ENCODE data around the gene ARHGEF25.
A peak's percentile ranks its signal among the peaks of the same experiment; 100 is the strongest.
"Not testable (repeated sequence)": the region's sequence is repeated elsewhere in the genome, so short reads cannot be mapped to it uniquely, and the experiment has no call there.

Gene ARHGEF25

GRCh38 chr12:57631566-57632072 lies 20.4 kb downstream of the ARHGEF25 start:
- Histone ChIP-seq H3K36me3 (ENCODE audit: control insufficient read depth, insufficient read depth, low read length) (no peaks in the 10 kb centered on the region), H3K27ac (ENCODE audit: low read depth, low read length) (no peak overlapping the region), H3K4me1 (ENCODE audit: control insufficient read depth, insufficient read depth, low read length) (peaks cover 19% of the 10 kb centered on the region), H3K9me3 (ENCODE audit: control insufficient read depth, insufficient read depth, low read length) (no peaks in the 10 kb centered on the region), H3K4me3 (ENCODE audit: low read depth, low read length) (peak overlapping the region; percentile 62), H3K9ac (ENCODE audit: low read depth, low read length) (no peak overlapping the region), H3K27me3 (ENCODE audit: control insufficient read depth, insufficient read depth, low read length) (peaks cover 85% of the 10 kb centered on the region)

GRCh38 chr12:57632073-57632957 lies 21.1 kb downstream of the ARHGEF25 start:
- Histone ChIP-seq H3K27me3 (ENCODE audit: control insufficient read depth, insufficient read depth, low read length) (peaks cover 78% of the 10 kb centered on the region), H3K9me3 (ENCODE audit: control insufficient read depth, insufficient read depth, low read length) (no peaks in the 10 kb centered on the region), H3K27ac (ENCODE audit: low read depth, low read length) (no peak overlapping the region), H3K4me3 (ENCODE audit: low read depth, low read length) (peak overlapping the region; percentile 62), H3K9ac (ENCODE audit: low read depth, low read length) (no peak overlapping the region), H3K4me1 (ENCODE audit: control insufficient read depth, insufficient read depth, low read length) (peaks cover 15% of the 10 kb centered on the region), H3K36me3 (ENCODE audit: control insufficient read depth, insufficient read depth, low read length) (no peaks in the 10 kb centered on the region)

- Histone ChIP-seq H3K36me3 (ENCODE audit: control insufficient read depth, insufficient read depth, low read length) (no peaks in the 10 kb centered on the region), H3K4me3 (ENCODE audit: low read depth, low read length) (peak within 1 kb of the TSS; percentile 62), H3K27me3 (ENCODE audit: control insufficient read depth, insufficient read depth, low read length) (peaks cover 70% of the 10 kb centered on the region), H3K9ac (ENCODE audit: low read depth, low read length) (no peak within 1 kb of the TSS), H3K9me3 (ENCODE audit: control insufficient read depth, insufficient read depth, low read length) (no peaks in the 10 kb centered on the region), H3K4me1 (ENCODE audit: control insufficient read depth, insufficient read depth, low read length) (peaks cover 8% of the 10 kb centered on the region), H3K27ac (ENCODE audit: low read depth, low read length) (no peak within 1 kb of the TSS)
Observed at GRCh38 chr12:57632958-57633840, 22.0 kb downstream of the ARHGEF25 start, which contains the start of gene B4GALNT1. B4GALNT1 (minus strand) TSS chr12:57633201; CDS start chr12:57632132, 1,069 bp downstream.

GRCh38 chr12:57636731-57637130 lies 25.5 kb downstream of the ARHGEF25 start:
- not testable (repeated sequence) for H3K4me1 ChIP-seq (ENCODE audit: control insufficient read depth, insufficient read depth, low read length); H3K9ac ChIP-seq (ENCODE audit: low read depth, low read length); H3K27ac ChIP-seq (ENCODE audit: low read depth, low read length); H3K9me3 ChIP-seq (ENCODE audit: control insufficient read depth, insufficient read depth, low read length); H3K4me3 ChIP-seq (ENCODE audit: low read depth, low read length); H3K36me3 ChIP-seq (ENCODE audit: control insufficient read depth, insufficient read depth, low read length)
- H3K27me3 ChIP-seq (ENCODE audit: control insufficient read depth, insufficient read depth, low read length), result peaks cover 34% of the 10 kb centered on the region

- H3K4me1 ChIP-seq (ENCODE audit: control insufficient read depth, insufficient read depth, low read length), result peaks cover 6% of the 10 kb centered on the region
Observed at GRCh38 chr12:57637364-57637763, 26.1 kb downstream of the ARHGEF25 start.

GRCh38 chr12:57638096-57638495 lies 26.9 kb downstream of the ARHGEF25 start:
- H3K27me3 ChIP-seq (ENCODE audit: control insufficient read depth, insufficient read depth, low read length), result peaks cover 21% of the 10 kb centered on the region
- H3K9me3 ChIP-seq (ENCODE audit: control insufficient read depth, insufficient read depth, low read length), result peaks cover 4% of the 10 kb centered on the region; the same call in 1 of the 2 replicates
- peaks cover 6% of the 10 kb centered on the region for H3K4me1 ChIP-seq (ENCODE audit: control insufficient read depth, insufficient read depth, low read length)
- no peaks in the 10 kb centered on the region for H3K36me3 ChIP-seq (ENCODE audit: control insufficient read depth, insufficient read depth, low read length)
- H3K4me3 ChIP-seq (ENCODE audit: low read depth, low read length), result no peak overlapping the region
- no peak overlapping the region for H3K9ac ChIP-seq (ENCODE audit: low read depth, low read length)
- H3K27ac ChIP-seq (ENCODE audit: low read depth, low read length), result no peak overlapping the region

More at GRCh38 chr12:57637364-57637763, 26.1 kb downstream of the ARHGEF25 start:
- Histone ChIP-seq H3K36me3 (ENCODE audit: control insufficient read depth, insufficient read depth, low read length) (no peaks in the 10 kb centered on the region), H3K27me3 (ENCODE audit: control insufficient read depth, insufficient read depth, low read length) (peaks cover 28% of the 10 kb centered on the region), H3K9ac (ENCODE audit: low read depth, low read length) (no peak overlapping the region), H3K9me3 (ENCODE audit: control insufficient read depth, insufficient read depth, low read length) (peaks cover 3% of the 10 kb centered on the region; the same call in 1 of the 2 replicates), H3K4me3 (ENCODE audit: low read depth, low read length) (no peak overlapping the region), H3K27ac (ENCODE audit: low read depth, low read length) (no peak overlapping the region)

GRCh38 chr12:57640175-57641042 lies 29.2 kb downstream of the ARHGEF25 start:
- Histone ChIP-seq H3K4me1 (ENCODE audit: control insufficient read depth, insufficient read depth, low read length) (peaks cover 6% of the 10 kb centered on the region), H3K9ac (ENCODE audit: low read depth, low read length) (no peak overlapping the region), H3K9me3 (ENCODE audit: control insufficient read depth, insufficient read depth, low read length) (peaks cover 11% of the 10 kb centered on the region), H3K4me3 (ENCODE audit: low read depth, low read length) (no peak overlapping the region), H3K36me3 (ENCODE audit: control insufficient read depth, insufficient read depth, low read length) (no peaks in the 10 kb centered on the region), H3K27ac (ENCODE audit: low read depth, low read length) (no peak overlapping the region), H3K27me3 (ENCODE audit: control insufficient read depth, insufficient read depth, low read length) (no peaks in the 10 kb centered on the region)

GRCh38 chr12:57641699-57642442 lies 30.6 kb downstream of the ARHGEF25 start:
- H3K4me3 ChIP-seq (ENCODE audit: low read depth, low read length), result no peak overlapping the region; the same call in 1 of the 2 replicates
- peaks cover 18% of the 10 kb centered on the region for H3K9me3 ChIP-seq (ENCODE audit: control insufficient read depth, insufficient read depth, low read length)
- H3K27ac ChIP-seq (ENCODE audit: low read depth, low read length), result no peak overlapping the region
- H3K9ac ChIP-seq (ENCODE audit: low read depth, low read length), result no peak overlapping the region
- H3K4me1 ChIP-seq (ENCODE audit: control insufficient read depth, insufficient read depth, low read length), result peaks cover 6% of the 10 kb centered on the region
- no peaks in the 10 kb centered on the region for H3K36me3 ChIP-seq (ENCODE audit: control insufficient read depth, insufficient read depth, low read length)
- H3K27me3 ChIP-seq (ENCODE audit: control insufficient read depth, insufficient read depth, low read length), result no peaks in the 10 kb centered on the region

GRCh38 chr12:57645990-57646658 lies 34.9 kb downstream of the ARHGEF25 start:
- H3K27me3 ChIP-seq (ENCODE audit: control insufficient read depth, insufficient read depth, low read length); H3K27ac ChIP-seq (ENCODE audit: low read depth, low read length); H3K36me3 ChIP-seq (ENCODE audit: control insufficient read depth, insufficient read depth, low read length); H3K4me1 ChIP-seq (ENCODE audit: control insufficient read depth, insufficient read depth, low read length); H3K9ac ChIP-seq (ENCODE audit: low read depth, low read length); H3K4me3 ChIP-seq (ENCODE audit: low read depth, low read length): not testable (repeated sequence)
- peaks cover 18% of the 10 kb centered on the region for H3K9me3 ChIP-seq (ENCODE audit: control insufficient read depth, insufficient read depth, low read length)

All from HUES48 (cell line).